Loucy (cell line): Measurements from ENCODE around the gene SEC63.

Experiments used
- H2AFZ ChIP-seq: fragments of 200-600 bp; sonication (generic); 2 replicates; pipeline ENCODE4 v1.6.0; 2016; ENCODE audit warnings: antibody characterized with exemption, mild to moderate bottlenecking, low read length, moderate library complexity
- H3F3A ChIP-seq: fragments of 200-600 bp; 2 replicates; pipeline ENCODE4 v1.6.0; 2016; ENCODE audit warnings: antibody characterized with exemption, low read depth, mild to moderate bottlenecking
- H3K27me3 ChIP-seq: fragments of 200-600 bp; sonication (generic); 2 replicates; pipeline ENCODE4 v1.6.1; 2014; ENCODE audit warnings: low read length, mild to moderate bottlenecking; ENCODE audit not compliant: insufficient read depth, poor library complexity, severe bottlenecking
- H3K36me3 ChIP-seq: fragments of 200-600 bp; sonication (generic); 2 replicates; pipeline ENCODE4 v1.6.1; 2016; ENCODE audit warnings: low read length; ENCODE audit not compliant: insufficient read depth
- H3K4me1 ChIP-seq: fragments of 200-600 bp; sonication (generic); 2 replicates; pipeline ENCODE4 v1.5.1; 2014; ENCODE audit warnings: low read length, mild to moderate bottlenecking; ENCODE audit not compliant: insufficient read depth, poor library complexity, severe bottlenecking
- H3K4me2 ChIP-seq: fragments of 200-600 bp; sonication (generic); 2 replicates; pipeline ENCODE4 v1.6.0; 2014; ENCODE audit warnings: antibody characterized with exemption, low read length, low read depth, mild to moderate bottlenecking; ENCODE audit not compliant: poor library complexity, severe bottlenecking
- H3K4me3 ChIP-seq: fragments of 200-600 bp; sonication (generic); 2 replicates; pipeline ENCODE4 v1.5.1; 2014; ENCODE audit warnings: low read length, mild to moderate bottlenecking, mixed read lengths; ENCODE audit not compliant: poor library complexity, severe bottlenecking
- H3K79me2 ChIP-seq: fragments of 200-600 bp; sonication (generic); 2 replicates; pipeline ENCODE4 v1.6.1; 2014; ENCODE audit warnings: low read length; ENCODE audit not compliant: insufficient read depth
- H3K9ac ChIP-seq: fragments of 200-600 bp; sonication (generic); 2 replicates; pipeline ENCODE4 v1.6.0; 2014; ENCODE audit warnings: mild to moderate bottlenecking, low read depth, low read length, moderate library complexity; ENCODE audit not compliant: poor library complexity, severe bottlenecking
- H3K9me2 ChIP-seq: fragments of 200-600 bp; sonication (generic); replicated peaks from 2 replicates; pipeline ENCODE4 v1.6.1; 2016; ENCODE audit warnings: low read depth, low read length, mixed read lengths
- H3K9me3 ChIP-seq: fragments of 200-600 bp; sonication (generic); 2 replicates; pipeline ENCODE4 v1.6.1; 2014; ENCODE audit warnings: mild to moderate bottlenecking, antibody characterized with exemption, low read length, low read depth; ENCODE audit not compliant: insufficient read depth
- H4K20me1 ChIP-seq: fragments of 200-600 bp; sonication (generic); 2 replicates; pipeline ENCODE4 v1.6.0; 2014; ENCODE audit warnings: antibody characterized with exemption, low read length, mild to moderate bottlenecking; ENCODE audit not compliant: insufficient read depth, poor library complexity, severe bottlenecking
- EZH2phosphoT487 ChIP-seq: fragments of 200-600 bp; IDR thresholded peaks from 2 replicates; pipeline ENCODE4 v1.6.1; 2018; ENCODE audit warnings: antibody characterized with exemption, mild to moderate bottlenecking, moderate library complexity, borderline replicate concordance
- TF ChIP-seq, protein P1 (sequence below): fragments of 200-600 bp; sonication (generic); conservative IDR thresholded peaks from 2 replicates; pipeline ENCODE4 v1.5.1; 2014; ENCODE audit warnings: mild to moderate bottlenecking, antibody characterized with exemption, low read length

Gene SEC63

DNA sequence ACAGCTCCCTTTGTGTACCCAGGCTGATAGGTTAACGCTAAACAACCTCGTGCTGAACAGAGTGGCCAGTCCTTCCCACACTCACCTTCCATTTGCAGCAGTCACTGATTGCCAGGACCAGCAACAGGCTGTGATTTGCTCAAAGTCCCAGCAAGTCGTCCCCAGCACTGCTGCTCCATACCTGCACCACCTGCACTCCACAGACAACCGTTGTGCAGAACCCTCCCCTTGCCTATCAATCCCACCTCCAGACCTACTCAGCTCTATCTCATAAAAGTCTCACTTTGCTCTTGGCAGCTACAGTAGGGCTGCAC, 90.7 kb downstream of the SEC63 start:
- H3K4me3 ChIP-seq: no peak overlapping the region
- no peak overlapping the region for H3K9ac ChIP-seq
- no peaks in the 10 kb centered on the region for H3K79me2 ChIP-seq
- no peaks in the 10 kb centered on the region for H3K9me3 ChIP-seq
- H3F3A ChIP-seq: no peaks in the 10 kb centered on the region
- peaks cover 28% of the 10 kb centered on the region for H3K36me3 ChIP-seq
- no peaks in the 10 kb centered on the region for H3K27me3 ChIP-seq
- H2AFZ ChIP-seq: no peak overlapping the region
- H3K9me2 ChIP-seq: no peaks in the 10 kb centered on the region
- no peaks in the 10 kb centered on the region for H4K20me1 ChIP-seq
- TF ChIP-seq, protein P1, sequence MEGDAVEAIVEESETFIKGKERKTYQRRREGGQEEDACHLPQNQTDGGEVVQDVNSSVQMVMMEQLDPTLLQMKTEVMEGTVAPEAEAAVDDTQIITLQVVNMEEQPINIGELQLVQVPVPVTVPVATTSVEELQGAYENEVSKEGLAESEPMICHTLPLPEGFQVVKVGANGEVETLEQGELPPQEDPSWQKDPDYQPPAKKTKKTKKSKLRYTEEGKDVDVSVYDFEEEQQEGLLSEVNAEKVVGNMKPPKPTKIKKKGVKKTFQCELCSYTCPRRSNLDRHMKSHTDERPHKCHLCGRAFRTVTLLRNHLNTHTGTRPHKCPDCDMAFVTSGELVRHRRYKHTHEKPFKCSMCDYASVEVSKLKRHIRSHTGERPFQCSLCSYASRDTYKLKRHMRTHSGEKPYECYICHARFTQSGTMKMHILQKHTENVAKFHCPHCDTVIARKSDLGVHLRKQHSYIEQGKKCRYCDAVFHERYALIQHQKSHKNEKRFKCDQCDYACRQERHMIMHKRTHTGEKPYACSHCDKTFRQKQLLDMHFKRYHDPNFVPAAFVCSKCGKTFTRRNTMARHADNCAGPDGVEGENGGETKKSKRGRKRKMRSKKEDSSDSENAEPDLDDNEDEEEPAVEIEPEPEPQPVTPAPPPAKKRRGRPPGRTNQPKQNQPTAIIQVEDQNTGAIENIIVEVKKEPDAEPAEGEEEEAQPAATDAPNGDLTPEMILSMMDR: 0 out of 2 replicates have a peak, but pooled peaks have one; percentile 12
- TF ChIP-seq EZH2phosphoT487: no peak
- no peaks in the 10 kb centered on the region for H3K4me1 ChIP-seq
- no peak overlapping the region for H3K4me2 ChIP-seq

DNA sequence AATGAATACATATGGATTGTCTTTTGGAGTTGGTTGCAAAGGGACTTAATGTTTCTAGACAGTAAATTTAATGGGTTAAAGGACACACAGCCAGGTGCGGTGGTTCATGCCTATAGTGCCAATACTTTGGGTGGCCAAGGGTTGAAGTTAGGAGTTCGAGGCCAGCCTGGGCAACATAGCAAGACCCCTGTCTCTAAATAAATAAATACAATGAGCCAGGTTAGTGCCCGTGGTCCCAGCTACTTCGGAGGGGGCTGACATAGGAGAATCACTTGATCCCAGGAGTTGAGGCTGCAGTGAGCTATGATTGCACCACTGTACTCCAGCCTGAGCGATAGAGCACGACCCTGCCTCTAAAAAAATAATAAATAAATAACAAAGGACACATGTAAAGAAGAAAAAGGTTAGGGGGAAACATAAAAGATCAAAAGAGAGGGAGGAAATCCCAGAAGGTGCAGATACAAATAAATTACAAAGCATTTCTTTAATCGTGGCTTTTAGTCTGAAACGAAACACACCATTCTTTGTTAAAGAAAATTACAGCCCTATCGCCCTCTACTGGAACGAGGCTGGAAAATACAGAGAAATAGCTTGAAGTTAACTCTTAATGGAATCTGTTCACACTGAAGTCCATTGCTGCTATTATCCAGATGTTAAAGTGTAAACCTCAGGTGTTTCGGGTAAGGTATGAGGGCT, 91.3 kb downstream of the SEC63 start:
- H2AFZ ChIP-seq: no peak overlapping the region
- H4K20me1 ChIP-seq: no peaks in the 10 kb centered on the region
- H3K4me2 ChIP-seq: no peak overlapping the region
- no peaks in the 10 kb centered on the region for H3K79me2 ChIP-seq
- H3K4me3 ChIP-seq: no peak overlapping the region
- no peaks in the 10 kb centered on the region for H3K27me3 ChIP-seq
- no peaks in the 10 kb centered on the region for H3F3A ChIP-seq
- no peak overlapping the region for H3K9ac ChIP-seq
- no peaks in the 10 kb centered on the region for H3K9me3 ChIP-seq
- peaks cover 23% of the 10 kb centered on the region for H3K36me3 ChIP-seq
- H3K4me1 ChIP-seq: no peaks in the 10 kb centered on the region
- H3K9me2 ChIP-seq: no peaks in the 10 kb centered on the region
- no peak for TF ChIP-seq EZH2phosphoT487
- TF ChIP-seq, protein P1: peak; percentile 81

- H3K4me1 ChIP-seq: no peaks in the 10 kb centered on the region
- H3K79me2 ChIP-seq: no peaks in the 10 kb centered on the region
- H3K36me3 ChIP-seq: 0 out of 2 replicates have a peak, but pooled peaks cover 4% of the 10 kb centered on the region
- no peaks in the 10 kb centered on the region for H4K20me1 ChIP-seq
- H3K4me3 ChIP-seq: no peak overlapping the region
- no peak overlapping the region for H3K4me2 ChIP-seq
- H3K9me3 ChIP-seq: no peaks in the 10 kb centered on the region
- H2AFZ ChIP-seq: no peak overlapping the region
- TF ChIP-seq EZH2phosphoT487: no peak
- TF ChIP-seq, protein P1: no peak
- no peaks in the 10 kb centered on the region for H3F3A ChIP-seq
- H3K9ac ChIP-seq: no peak overlapping the region
- H3K9me2 ChIP-seq: no peaks in the 10 kb centered on the region
- H3K27me3 ChIP-seq: no peaks in the 10 kb centered on the region
These were observed 93.5 kb downstream of the SEC63 start for GRCh38 chr6:107864226-107865127.
